Activated CD4-positive, alpha-beta T cell treated with anti-CD3 and anti-CD28 coated beads, Interleukin-2, Interleukin-4, amounts not matched to agents 100 ng/mL and 50 ng/mL, durations not matched to agents 16 hours and 8 hours (primary cell): Measurements from ENCODE around the gene OSBPL5.
"Not testable (repeated sequence)": the region's sequence is repeated elsewhere in the genome, so short reads cannot be mapped to it uniquely, and the experiment has no call there.

Experiments used
- DNase-seq: peaks from one replicate; pipeline ENCODE4 v3.0.0-alpha.2; 2020; ENCODE audit warnings: low spot score

The OSBPL5 gene

GRCh38 chr11:3080733-3081385 is 84.3 kb downstream of the OSBPL5 start:
- DNase-seq, result no peak

GRCh38 chr11:3080104-3080503 is 85.0 kb downstream of the OSBPL5 start:
- no peak for DNase-seq

- no peak for DNase-seq
Measured at GRCh38 chr11:3077846-3078440, 87.2 kb downstream of the OSBPL5 start.

- DNase-seq, result no peak
Measured at GRCh38 chr11:3077189-3077836, 87.8 kb downstream of the OSBPL5 start.

- DNase-seq, result no peak
Measured at GRCh38 chr11:3074912-3075589, 90.1 kb downstream of the OSBPL5 start.

- DNase-seq, result no peak
Measured at GRCh38 chr11:3073029-3073435, 92.1 kb downstream of the OSBPL5 start.

- DNase-seq, result no peak
Measured at GRCh38 chr11:3069425-3069824, 95.7 kb downstream of the OSBPL5 start.

- not testable (repeated sequence) for DNase-seq
Measured at GRCh38 chr11:3066308-3066707, 98.8 kb downstream of the OSBPL5 start.

- not testable (repeated sequence) for DNase-seq
Measured at GRCh38 chr11:3064709-3065108, 100.4 kb downstream of the OSBPL5 start.

- not testable (repeated sequence) for DNase-seq
Measured at GRCh38 chr11:3063876-3064275, 101.2 kb downstream of the OSBPL5 start.

- not testable (repeated sequence) for DNase-seq
Measured at GRCh38 chr11:3063432-3063831, 101.7 kb downstream of the OSBPL5 start.

GRCh38 chr11:3060436-3061025 is 104.6 kb downstream of the OSBPL5 start:
- no peak for DNase-seq

- no peak for DNase-seq
Measured at GRCh38 chr11:3058753-3059664, 106.1 kb downstream of the OSBPL5 start.

- peak; percentile 96 for DNase-seq
Measured at GRCh38 chr11:3057069-3057963, 107.8 kb downstream of the OSBPL5 start, which contains the start of gene CARS1. Gene CARS1, minus strand, starts transcription at chr11:3057423. Its CDS starts 56 bp downstream, at chr11:3057367.

- DNase-seq, result no peak
Measured at GRCh38 chr11:3056296-3057068, 108.6 kb downstream of the OSBPL5 start.

- DNase-seq, result no peak
Measured at GRCh38 chr11:3055891-3056290, 109.2 kb downstream of the OSBPL5 start.

- no peak for DNase-seq
Measured at GRCh38 chr11:3052567-3052966, 112.5 kb downstream of the OSBPL5 start.

GRCh38 chr11:3052109-3052479 is 113.0 kb downstream of the OSBPL5 start:
- DNase-seq, result no peak
